Muscle layer of duodenum (tissue), 2 donors: ENCODE measurements around the gene MORN4.

Experiments
- H3K27ac ChIP-seq: one replicate; pipeline ENCODE4 v1.7.0; 2013; ENCODE audit warnings: mild to moderate bottlenecking, low read length
- H3K27me3 ChIP-seq: one replicate; pipeline ENCODE4 v1.7.0; 2013; ENCODE audit warnings: low read depth, mild to moderate bottlenecking, control low read depth, low read length
- H3K36me3 ChIP-seq, 2 donors: one replicate each; pipeline ENCODE4 v1.7.0; 2013; ENCODE audit warnings: low read length in 2 of 2, control low read depth in 1 of 2, mild to moderate bottlenecking in 1 of 2; ENCODE audit not compliant: insufficient read depth in 2 of 2, control insufficient read depth in 1 of 2
- H3K4me1 ChIP-seq, 2 donors: one replicate each; pipeline ENCODE4 v1.7.0; 2013; ENCODE audit warnings: low read length in 2 of 2, mild to moderate bottlenecking in 2 of 2, control low read depth in 1 of 2, moderate library complexity in 1 of 2; ENCODE audit not compliant: insufficient read depth in 2 of 2, control insufficient read depth in 1 of 2
- H3K4me3 ChIP-seq, 2 donors: one replicate each; pipeline ENCODE4 v1.7.0; 2013; ENCODE audit warnings: low read length in 2 of 2, low read depth in 1 of 2, mild to moderate bottlenecking in 1 of 2
- H3K9me3 ChIP-seq, 2 donors: one replicate each; pipeline ENCODE4 v1.7.0; 2013; ENCODE audit warnings: low read length in 2 of 2, control low read depth in 1 of 2, mild to moderate bottlenecking in 1 of 2; ENCODE audit not compliant: control insufficient read depth in 1 of 2
- donor health status: healthy.

Gene MORN4

GRCh38 chr10:97611473-97611872 lies 21.8 kb downstream of the MORN4 start:
- no peaks in the 10 kb centered on the region for H3K4me1 ChIP-seq
- H3K36me3 ChIP-seq: peaks cover 0 to 7% of the 10 kb centered on the region in 2 donors
- H3K4me3 ChIP-seq: no peak overlapping the region
- H3K27me3 ChIP-seq: no peaks in the 10 kb centered on the region
- H3K27ac ChIP-seq: no peak overlapping the region
- H3K9me3 ChIP-seq: no peaks in the 10 kb centered on the region

GRCh38 chr10:97608991-97609561 lies 24.2 kb downstream of the MORN4 start:
- Histone ChIP-seq H3K9me3 (no peaks in the 10 kb centered on the region), H3K4me1 (no peaks in the 10 kb centered on the region), H3K4me3 (no peak overlapping the region), H3K27me3 (no peaks in the 10 kb centered on the region), H3K27ac (no peak overlapping the region), H3K36me3 (no peaks in the 10 kb centered on the region)

GRCh38 chr10:97607095-97607636 lies 26.1 kb downstream of the MORN4 start:
- Histone ChIP-seq H3K27me3 (no peaks in the 10 kb centered on the region), H3K9me3 (no peaks in the 10 kb centered on the region), H3K4me3 (no peak overlapping the region), H3K4me1 (no peaks in the 10 kb centered on the region), H3K36me3 (no peaks in the 10 kb centered on the region), H3K27ac (no peak overlapping the region)

GRCh38 chr10:97601268-97602215 lies 31.8 kb downstream of the MORN4 start:
- Histone ChIP-seq H3K27me3 (no peaks in the 10 kb centered on the region), H3K4me1 (peaks cover 0 to 3% of the 10 kb centered on the region in 2 donors), H3K9me3 (no peaks in the 10 kb centered on the region), H3K36me3 (no peaks in the 10 kb centered on the region), H3K27ac (no peak overlapping the region), H3K4me3 (no peak overlapping the region)

GRCh38 chr10:97600616-97601015 lies 32.7 kb downstream of the MORN4 start:
- Histone ChIP-seq H3K9me3 (no peaks in the 10 kb centered on the region), H3K4me1 (peaks cover 0 to 8% of the 10 kb centered on the region in 2 donors), H3K27me3 (no peaks in the 10 kb centered on the region), H3K36me3 (no peaks in the 10 kb centered on the region), H3K27ac (no peak overlapping the region), H3K4me3 (no peak overlapping the region)

- Histone ChIP-seq H3K4me1 (peaks cover 0 to 8% of the 10 kb centered on the region in 2 donors), H3K27ac (no peak overlapping the region), H3K27me3 (no peaks in the 10 kb centered on the region), H3K4me3 (no peak overlapping the region), H3K36me3 (no peaks in the 10 kb centered on the region), H3K9me3 (no peaks in the 10 kb centered on the region)
These were observed 34.1 kb downstream of the MORN4 start for GRCh38 chr10:97599272-97599619.

- H3K9me3 ChIP-seq: no peaks in the 10 kb centered on the region
- H3K27me3 ChIP-seq: no peaks in the 10 kb centered on the region
- H3K27ac ChIP-seq: no peak overlapping the region
- peaks cover 0 to 8% of the 10 kb centered on the region in 2 donors for H3K4me1 ChIP-seq
- H3K36me3 ChIP-seq: no peaks in the 10 kb centered on the region
- no peak overlapping the region for H3K4me3 ChIP-seq
These were observed 34.7 kb downstream of the MORN4 start for GRCh38 chr10:97598407-97599271.

GRCh38 chr10:97597778-97598177 lies 35.5 kb downstream of the MORN4 start:
- Histone ChIP-seq H3K4me1 (peaks cover 0 to 8% of the 10 kb centered on the region in 2 donors), H3K9me3 (no peaks in the 10 kb centered on the region), H3K27ac (no peak overlapping the region), H3K4me3 (no peak overlapping the region), H3K27me3 (no peaks in the 10 kb centered on the region), H3K36me3 (no peaks in the 10 kb centered on the region)

- peaks cover 0 to 8% of the 10 kb centered on the region in 2 donors for H3K4me1 ChIP-seq
- H3K36me3 ChIP-seq: no peaks in the 10 kb centered on the region
- H3K4me3 ChIP-seq: no peak overlapping the region
- H3K27ac ChIP-seq: peak overlapping the region; percentile 79
- no peaks in the 10 kb centered on the region for H3K27me3 ChIP-seq
- H3K9me3 ChIP-seq: no peaks in the 10 kb centered on the region
These were observed 36.9 kb downstream of the MORN4 start for GRCh38 chr10:97596101-97597082.

- no peaks in the 10 kb centered on the region for H3K27me3 ChIP-seq
- no peaks in the 10 kb centered on the region for H3K36me3 ChIP-seq
- no peaks in the 10 kb centered on the region for H3K9me3 ChIP-seq
- H3K27ac ChIP-seq: no peak overlapping the region
- peaks cover 0 to 8% of the 10 kb centered on the region in 2 donors for H3K4me1 ChIP-seq
- H3K4me3 ChIP-seq: no peak overlapping the region
These were observed 39.9 kb downstream of the MORN4 start for GRCh38 chr10:97593421-97593820.
